ENCODE measurements around the gene MRPS2.

DNA sequence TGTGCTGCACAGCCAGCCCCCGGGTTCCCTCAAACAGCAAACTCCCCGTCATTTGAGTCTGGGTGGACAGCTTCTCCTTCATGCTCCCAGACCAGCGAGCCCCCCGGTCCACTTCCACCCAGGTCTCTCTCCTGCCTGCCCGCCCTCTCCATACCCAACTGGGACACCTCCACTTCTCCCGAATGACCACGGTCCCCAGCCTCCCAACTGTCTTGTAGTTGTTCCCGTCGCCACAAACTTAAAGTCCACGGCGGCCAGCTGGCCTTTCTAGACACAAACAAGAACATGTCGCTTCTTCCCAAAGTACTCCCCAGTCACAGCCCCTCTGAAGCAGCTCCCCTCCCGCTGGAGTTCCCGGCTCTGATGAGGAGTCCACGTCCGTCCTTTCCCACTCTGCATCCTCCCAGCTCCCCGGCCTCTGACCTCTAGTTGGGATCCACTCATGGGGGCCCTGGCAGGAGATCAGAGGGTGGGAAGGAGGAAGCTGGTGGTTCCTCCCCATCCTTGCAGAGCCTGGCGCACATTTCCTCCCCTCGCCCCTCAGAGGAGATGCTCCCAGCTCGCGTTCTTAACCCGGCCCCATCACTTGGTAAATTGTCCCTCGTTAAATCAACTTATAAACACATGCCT, 45.0 kb upstream of the MRPS2 start:
- TF ChIP-seq, protein P1, sequence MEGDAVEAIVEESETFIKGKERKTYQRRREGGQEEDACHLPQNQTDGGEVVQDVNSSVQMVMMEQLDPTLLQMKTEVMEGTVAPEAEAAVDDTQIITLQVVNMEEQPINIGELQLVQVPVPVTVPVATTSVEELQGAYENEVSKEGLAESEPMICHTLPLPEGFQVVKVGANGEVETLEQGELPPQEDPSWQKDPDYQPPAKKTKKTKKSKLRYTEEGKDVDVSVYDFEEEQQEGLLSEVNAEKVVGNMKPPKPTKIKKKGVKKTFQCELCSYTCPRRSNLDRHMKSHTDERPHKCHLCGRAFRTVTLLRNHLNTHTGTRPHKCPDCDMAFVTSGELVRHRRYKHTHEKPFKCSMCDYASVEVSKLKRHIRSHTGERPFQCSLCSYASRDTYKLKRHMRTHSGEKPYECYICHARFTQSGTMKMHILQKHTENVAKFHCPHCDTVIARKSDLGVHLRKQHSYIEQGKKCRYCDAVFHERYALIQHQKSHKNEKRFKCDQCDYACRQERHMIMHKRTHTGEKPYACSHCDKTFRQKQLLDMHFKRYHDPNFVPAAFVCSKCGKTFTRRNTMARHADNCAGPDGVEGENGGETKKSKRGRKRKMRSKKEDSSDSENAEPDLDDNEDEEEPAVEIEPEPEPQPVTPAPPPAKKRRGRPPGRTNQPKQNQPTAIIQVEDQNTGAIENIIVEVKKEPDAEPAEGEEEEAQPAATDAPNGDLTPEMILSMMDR (IDR thresholded peaks at IDR 0.05), result no peak
- no peak for TF ChIP-seq POLR2A (IDR thresholded peaks at IDR 0.05)
